GM19468 (cell line): ENCODE data around the gene EMC9.
"Not testable (repeated sequence)": the region's sequence is repeated elsewhere in the genome, so short reads cannot be mapped to it uniquely, and the experiment has no call there.

Experiments used
- ATAC-seq: cut with Tn5 transposase; IDR thresholded peaks from one replicate; pipeline ENCODE4 v1.9.1; 2021; ENCODE audit warnings: mild to moderate bottlenecking, moderate library complexity, moderate number of reproducible peaks; ENCODE audit not compliant: unreplicated experiment; ENCODE audit errors: extremely low read depth

EMC9 gene

DNA sequence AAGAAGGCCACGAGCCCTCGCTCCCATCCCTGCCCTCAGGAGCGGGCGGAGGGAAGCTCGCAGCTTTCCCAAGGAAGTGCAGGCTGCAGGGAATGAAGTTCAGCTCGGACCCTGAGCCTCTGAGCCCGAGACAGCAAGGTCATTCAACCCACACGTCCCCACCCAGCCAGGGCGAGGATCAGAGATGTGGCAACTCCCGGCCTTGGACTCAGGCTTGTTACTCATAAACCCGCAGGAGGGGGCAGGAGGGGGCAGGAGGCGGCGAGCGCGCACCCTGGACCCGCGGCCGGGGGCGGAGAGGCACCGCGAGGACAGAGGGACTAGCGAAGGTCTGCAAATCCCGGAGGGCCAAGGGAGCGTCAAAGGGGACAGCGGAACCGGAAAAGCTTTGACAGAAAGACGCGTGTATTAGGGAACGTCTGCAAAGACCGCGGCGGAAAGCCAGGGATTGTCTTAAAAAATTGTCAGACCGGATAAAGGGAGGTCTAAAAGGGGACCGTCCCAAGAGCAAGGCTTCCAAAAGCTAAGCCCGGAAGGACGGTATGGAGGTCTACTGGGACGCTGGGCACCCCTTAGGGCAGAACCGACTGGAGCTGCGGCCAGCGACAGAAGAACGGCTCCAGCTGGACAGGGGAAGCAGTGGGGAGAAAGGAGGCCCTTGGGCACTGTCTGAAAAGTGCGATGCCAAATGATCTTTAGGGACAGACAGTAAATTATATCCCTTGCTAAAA lies 27.4 kb downstream of the EMC9 start:
- ATAC-seq: peak; percentile 6

DNA sequence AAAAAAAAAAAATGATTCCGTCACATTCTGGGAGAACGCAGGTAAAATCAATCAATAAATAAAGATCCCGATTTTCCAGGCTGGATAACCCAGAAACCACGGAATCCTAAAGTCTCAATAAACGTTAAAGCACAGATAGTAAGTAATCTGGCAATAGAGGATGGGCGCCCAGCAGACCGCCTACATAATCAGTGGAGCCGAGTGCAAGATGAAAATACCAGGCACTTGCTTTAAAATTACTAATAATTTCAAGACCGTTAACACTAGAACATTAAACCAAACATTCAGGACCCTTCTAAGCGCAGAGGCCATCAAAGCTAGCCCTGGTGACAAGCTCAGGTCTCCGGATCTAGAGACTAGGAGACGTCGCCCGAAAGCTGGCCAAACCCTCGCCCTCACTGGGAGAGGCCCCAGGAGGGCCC lies 28.0 kb downstream of the EMC9 start:
- no peak for ATAC-seq

DNA sequence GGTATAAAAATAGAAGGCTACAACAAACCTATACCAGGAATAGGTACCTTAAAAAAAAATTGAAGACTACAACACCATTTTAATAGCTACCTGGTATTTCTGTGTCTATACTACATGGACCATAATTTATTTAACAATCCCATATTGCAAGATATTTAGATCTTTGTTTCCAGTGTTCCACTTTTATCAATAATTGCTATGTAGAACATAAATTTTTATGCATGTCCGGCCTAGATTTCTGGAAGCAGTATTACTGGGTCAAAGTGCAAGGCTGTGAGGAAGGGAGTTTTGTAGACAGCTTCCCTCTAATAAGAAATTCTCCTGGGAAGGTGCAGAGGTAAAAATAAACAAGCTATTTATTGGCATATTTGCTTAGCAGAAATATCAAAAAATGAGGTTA lies 30.9 kb downstream of the EMC9 start:
- ATAC-seq: no peak

DNA sequence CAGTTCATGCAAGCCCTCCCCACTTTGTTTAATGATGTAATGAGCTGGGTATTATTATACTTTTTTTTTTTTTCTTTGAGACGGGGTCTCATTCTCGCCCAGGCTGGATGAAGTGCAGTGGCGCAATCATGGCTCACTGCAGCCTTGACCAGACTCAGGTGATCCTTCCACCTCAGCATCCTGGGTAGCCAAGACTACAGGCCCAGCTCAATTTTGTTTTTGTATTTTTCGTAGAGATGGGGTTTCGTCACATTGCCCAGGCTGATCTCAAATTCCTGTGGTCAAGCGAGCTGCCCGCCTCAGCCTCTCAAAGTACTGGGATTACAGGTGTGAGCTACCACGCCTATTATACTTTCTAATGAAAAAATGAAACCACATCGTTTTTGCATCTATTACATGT lies 31.3 kb downstream of the EMC9 start:
- no peak for ATAC-seq

DNA sequence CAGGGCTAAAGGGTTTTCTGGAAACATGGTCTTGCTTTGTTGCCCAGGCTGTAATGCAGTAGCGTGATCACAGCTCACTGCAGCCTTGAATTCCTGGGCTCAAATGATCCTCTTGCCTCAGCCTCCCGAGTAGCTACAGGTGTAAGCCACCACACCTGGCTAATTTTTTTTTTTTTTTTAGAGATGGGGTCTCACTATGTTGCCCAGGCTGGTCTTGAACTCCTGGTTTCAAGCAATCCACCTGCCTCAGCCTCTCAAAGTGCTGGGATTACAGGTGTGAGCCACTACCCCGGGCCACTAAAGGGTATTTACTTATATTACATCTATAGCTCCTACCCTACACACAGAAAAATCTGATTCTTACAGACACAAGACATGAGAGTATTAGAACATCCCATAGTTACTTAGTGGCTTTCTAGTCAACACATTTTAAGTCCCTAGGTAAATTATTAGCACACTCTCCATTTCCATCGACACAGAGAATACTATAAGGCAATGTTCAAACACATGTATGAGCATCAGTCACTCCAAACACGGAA lies 33.0 kb downstream of the EMC9 start:
- no peak for ATAC-seq

DNA sequence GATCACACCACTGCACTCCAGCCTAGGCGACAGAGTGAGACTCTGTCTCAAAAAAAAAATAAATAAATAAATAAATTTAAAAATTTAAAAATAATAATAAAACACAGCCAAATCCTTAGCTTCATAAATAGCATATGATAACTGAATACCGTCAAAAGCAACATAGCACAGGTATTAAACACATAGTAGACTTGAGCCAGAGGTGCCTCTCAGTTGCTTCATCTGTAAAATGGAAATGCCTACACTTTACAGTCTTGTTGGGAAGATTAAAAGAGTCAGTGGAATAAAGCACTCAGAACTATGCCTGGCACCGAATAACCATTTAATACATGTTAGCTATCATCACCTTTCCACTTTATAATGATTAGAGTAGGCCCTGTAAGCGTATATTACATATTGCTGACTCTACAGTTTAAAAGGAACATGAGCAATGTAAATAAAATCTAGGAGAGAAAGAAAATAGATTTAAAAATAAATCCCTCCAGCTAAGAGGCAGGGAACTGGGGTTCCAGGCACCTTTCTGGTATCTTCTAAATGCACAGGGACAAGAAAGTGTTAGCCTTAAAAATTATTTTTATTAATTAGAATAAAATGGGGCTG lies 34.6 kb downstream of the EMC9 start:
- no peak for ATAC-seq

DNA sequence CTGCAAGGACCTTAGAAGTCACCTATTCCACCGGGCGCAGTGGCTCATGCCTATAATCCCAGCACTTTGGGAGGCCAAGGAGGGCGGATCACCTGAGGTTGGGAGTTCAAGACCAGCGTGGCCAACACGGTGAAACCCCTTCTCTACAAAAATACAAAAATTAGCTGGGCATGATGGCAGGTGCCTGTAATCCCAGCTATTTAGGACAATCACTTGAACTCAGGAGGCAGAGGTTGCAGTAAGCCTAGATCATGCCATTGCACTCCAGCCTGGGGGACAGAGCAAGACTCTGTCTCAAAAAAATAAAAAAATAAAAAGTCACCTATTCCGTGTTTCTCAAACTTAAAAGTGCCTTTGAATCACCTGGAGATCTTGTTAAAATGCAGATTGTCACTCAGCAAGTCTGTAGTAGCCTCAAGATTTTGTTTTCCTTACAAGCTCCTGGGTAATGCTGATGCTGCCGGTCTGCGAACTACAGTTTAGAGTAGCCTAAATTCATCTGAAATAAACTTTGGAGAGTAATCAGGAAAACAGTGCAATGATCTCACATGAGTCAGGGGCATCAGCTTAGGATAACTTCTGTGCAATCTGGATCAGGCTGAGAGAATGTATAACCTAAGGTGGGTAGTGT lies 35.7 kb downstream of the EMC9 start:
- ATAC-seq: not testable (repeated sequence)

DNA sequence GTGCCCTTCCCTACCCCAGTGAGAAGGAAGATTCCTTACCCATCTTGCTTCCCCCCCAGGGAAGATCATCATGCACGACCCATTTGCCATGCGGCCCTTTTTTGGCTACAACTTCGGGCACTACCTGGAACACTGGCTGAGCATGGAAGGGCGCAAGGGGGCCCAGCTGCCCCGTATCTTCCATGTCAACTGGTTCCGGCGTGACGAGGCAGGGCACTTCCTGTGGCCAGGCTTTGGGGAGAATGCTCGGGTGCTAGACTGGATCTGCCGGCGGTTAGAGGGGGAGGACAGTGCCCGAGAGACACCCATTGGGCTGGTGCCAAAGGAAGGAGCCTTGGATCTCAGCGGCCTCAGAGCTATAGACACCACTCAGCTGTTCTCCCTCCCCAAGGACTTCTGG lies 37.9 kb downstream of the EMC9 start:
- no peak for ATAC-seq

DNA sequence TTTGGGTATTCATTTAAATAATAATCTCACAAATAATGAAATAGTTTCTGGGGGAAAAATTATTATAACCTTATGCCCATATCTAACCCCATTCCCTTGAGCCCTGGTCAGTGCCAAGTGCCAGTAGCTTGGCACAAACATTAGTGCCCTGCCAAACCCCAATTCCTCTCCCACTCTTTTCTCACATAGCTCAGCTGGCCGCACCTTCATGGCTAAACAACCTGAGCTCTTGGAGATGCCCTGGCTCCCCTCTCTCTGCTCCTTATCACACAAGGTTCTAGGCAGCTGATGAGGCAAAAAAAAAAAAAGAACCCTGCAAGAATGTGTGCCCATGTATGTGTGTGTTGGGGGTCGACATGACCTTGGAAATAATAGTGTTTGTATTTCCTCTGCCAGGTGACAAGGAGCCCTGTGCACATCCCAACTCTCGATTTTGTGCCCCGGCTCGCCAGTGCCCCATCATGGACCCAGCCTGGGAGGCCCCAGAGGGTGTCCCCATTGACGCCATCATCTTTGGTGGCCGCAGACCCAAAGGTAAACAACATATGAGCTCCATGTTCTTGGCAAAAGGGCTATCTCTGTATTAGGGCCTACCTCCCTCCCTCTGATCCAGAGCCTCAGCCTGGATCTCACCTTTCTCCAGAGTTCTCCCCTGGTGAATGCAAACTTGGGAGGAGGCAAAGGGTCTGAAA lies 38.9 kb downstream of the EMC9 start:
- no peak for ATAC-seq

DNA sequence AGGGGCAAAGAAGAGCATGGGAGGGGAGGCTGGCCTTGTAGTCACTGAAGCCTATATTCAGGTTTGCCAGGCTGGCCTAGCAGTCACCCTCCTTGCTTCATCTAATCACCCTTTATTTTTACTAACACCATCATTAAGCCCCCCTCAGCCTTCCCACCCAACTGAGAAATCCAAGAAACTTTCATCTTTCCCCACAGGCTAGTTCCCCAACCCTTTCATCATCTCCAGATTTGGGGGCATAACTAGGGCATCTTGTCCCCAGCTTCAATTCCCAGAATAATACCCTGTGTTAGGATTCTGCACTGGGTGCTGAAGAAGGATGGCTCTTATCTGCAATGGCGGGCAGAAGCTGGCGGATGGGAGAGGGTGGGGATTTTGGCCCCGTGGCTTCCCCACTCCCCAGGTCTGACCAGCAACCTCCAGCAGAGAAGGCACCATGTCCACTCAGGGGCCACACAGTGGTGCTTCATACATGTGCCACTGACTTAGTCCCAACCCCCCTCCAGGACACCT lies 40.4 kb downstream of the EMC9 start:
- no peak for ATAC-seq

DNA sequence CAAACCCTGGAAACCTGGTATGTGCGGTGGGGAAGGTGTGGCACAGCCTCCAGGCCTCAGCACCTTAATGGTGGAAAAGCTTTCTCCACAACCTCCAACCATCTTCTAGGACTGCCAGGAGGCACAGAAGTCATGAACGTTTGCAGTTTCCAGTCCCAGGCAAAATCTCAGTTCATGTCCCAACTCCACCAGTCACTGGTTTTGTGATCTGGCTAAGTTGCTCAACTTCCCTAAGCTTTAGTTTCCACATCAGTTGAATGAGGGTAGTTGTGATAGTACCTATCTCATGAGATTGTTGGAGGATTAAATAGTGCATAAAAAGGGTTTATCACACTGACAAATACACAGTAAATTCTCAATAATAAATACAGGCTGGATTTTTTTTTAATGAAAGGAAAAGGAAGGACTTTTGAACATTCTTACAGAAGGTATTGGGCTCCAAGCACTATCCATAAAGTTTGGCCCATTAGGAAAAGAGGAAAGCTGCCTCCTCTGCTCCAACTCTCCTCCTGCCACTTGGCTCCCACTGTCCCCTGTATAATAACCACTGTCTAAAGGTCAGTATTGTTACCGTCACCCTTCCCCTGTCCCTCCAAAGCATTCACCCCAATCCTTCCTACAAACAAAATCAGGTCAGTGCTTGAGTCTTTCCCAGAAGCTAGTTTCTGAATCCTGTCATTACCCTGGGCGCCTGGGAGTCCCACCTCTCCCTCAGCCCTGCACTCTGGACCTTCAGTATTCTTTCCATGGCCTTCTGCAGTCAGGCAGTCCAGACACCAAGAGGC lies 41.0 kb downstream of the EMC9 start:
- ATAC-seq: no peak

DNA sequence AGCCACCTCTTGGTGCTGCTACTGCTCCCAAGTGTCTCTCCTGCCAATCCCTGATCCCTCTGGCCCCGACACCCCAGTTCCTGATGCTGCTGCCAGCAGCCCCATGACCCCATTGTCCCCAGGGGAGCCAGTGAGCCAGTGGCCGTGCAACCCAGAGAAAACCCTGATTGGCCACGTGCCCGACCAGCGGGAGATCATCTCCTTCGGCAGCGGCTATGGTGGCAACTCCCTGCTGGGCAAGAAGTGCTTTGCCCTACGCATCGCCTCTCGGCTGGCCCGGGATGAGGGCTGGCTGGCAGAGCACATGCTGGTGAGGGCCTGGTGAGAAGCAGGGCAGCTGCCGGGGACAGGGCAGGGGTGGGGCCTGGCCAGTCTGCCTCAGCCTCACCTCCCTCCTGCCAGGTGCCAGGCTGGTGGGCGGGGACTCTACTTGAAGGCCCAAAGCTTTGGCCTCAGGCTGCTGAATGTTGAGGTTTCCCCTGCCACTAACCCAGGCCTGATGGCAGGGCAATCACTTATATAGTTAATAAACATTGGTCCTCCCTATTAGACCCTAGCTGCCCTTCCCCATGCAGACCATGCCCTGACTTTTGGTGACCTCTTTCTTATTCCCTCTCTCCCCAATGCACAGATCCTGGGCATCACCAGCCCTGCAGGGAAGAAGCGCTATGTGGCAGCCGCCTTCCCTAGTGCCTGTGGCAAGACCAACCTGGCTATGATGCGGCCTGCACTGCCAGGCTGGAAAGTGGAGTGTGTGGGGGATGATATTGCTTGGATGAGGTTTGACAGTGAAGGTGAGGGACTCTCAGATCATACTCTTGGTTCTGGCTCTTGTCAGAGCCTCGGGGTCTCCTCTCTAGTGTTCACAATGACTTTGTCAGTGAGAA lies 42.2 kb downstream of the EMC9 start:
- ATAC-seq: no peak

DNA sequence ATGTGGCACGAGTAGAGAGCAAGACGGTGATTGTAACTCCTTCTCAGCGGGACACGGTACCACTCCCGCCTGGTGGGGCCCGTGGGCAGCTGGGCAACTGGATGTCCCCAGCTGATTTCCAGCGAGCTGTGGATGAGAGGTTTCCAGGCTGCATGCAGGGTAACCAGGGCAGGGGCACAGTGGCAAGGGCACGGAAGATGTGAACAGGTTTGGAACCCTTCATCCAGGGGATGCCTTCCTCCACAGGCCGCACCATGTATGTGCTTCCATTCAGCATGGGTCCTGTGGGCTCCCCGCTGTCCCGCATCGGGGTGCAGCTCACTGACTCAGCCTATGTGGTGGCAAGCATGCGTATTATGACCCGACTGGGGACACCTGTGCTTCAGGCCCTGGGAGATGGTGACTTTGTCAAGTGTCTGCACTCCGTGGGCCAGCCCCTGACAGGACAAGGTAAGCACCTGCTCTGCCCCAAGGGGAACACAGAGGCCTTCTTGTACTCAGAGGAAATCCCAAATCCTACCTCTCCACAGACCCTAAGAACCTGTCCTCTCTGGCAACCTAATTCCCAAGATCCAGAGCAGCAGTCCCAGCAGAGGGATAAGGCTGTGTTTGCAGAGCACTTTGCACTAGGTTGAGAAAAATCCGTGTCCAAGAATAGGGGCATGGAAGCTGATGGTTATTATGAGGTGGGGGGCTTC lies 43.0 kb downstream of the EMC9 start:
- ATAC-seq: no peak

DNA sequence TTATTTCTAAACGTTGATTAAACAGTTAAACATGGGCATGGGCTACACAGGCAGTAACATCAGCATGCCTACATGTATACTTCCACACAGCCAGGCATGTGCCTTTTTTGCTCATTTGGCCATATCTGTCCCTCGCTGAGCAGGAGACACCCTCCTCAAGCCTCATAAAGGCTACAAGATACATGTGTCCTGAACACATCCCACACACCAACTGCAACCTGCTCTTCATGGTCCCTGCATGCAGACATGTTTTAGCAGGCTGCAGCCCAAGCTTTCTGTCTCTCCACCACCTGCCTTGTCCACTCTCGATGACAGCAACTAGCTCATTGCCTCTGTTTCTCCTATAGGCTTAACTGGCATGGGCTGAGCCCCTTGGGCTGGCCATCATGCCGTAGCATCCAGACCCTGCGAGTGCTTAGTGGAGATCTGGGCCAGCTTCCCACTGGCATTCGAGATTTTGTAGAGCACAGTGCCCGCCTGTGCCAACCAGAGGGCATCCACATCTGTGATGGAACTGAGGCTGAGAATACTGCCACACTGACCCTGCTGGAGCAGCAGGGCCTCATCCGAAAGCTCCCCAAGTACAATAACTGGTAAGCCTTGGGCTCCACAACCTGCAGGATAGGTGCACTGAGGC lies 44.7 kb downstream of the EMC9 start:
- no peak for ATAC-seq

DNA sequence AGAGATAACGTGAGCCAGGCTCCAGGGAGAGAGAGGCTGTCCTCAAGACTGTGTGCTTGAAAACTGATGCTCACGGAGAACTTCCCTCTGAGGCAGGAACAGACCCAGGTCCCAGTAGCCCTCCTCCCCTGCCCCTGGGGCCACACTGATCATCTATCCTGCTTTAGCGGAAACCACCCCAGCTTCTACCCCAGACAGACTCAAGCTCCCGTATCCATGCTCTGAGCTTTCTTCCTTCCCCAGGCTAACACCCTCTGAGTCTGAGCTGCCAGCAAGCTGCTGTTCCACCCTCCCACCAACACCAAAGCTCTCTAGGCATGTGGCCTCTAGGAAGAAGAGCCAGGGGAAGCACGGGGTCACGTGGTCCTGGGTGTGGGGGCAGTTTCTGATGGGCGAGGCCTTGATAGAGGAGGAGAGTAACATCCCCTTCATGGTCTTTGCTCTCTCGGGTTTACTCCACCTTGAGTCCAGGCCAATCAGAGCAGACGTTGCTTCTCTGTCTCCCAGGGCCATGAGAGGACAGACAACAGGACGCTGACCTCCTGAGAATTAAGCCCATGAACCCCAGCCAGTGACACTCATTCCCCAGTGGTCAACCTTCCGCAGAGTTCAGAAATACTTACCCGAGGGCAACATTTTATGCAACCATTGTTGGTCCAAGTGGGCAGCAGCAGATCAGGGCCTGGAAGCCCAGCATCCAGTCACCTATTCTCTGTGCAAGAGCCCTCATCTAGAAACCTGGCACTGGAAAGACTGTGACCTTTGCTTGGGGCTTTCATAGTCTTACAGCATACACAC lies 45.9 kb downstream of the EMC9 start:
- ATAC-seq: peak; percentile 30

DNA sequence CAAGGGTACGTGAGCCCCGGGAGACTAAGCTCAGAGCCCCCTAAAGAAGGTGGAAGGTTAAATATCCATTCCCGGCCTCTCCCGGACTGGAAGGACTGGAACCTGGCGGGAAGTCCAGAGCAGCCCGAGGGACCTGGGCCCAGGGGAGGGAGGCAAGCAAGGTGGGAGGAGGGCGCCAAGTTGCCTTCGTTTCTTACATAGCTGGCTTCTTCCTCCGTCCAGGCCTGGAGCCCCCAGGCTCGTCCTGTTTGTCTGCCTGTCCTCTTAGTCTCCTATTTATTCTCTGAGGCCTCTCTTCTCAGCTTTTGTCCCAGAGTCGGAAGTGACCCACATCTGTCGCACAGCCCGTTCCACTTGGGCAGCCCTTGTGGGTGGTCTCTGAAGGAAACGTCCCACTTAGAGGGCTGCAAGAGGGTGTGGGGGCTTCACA lies 46.5 kb downstream of the EMC9 start:
- no peak for ATAC-seq
